GM23248 (cell line): ENCODE measurements around the gene ARID4A. TPM values are rescaled to one million over a fixed set of nuclear protein-coding genes. Genes with fewer than 3 reads are reported as not detected.

Experiments
- DNase-seq: peaks from one replicate; pipeline ENCODE4 v3.0.0-alpha.2; 2015
- H2AFZ ChIP-seq: fragments of 200-600 bp; sonication (generic); 2 replicates; pipeline ENCODE4 v1.6.1; 2016; ENCODE audit warnings: antibody characterized with exemption
- H3F3A ChIP-seq: fragments of 200-600 bp; sonication (generic); 2 replicates; pipeline ENCODE4 v1.6.1; 2016; ENCODE audit warnings: mild to moderate bottlenecking, antibody characterized with exemption, mixed run types; ENCODE audit not compliant: insufficient read depth
- H3K27ac ChIP-seq: fragments of 200-600 bp; sonication (generic); 2 replicates; pipeline ENCODE4 v1.5.1; 2016; ENCODE audit warnings: mild to moderate bottlenecking
- H3K27me3 ChIP-seq: fragments of 200-600 bp; sonication (generic); replicated peaks from 2 replicates; pipeline ENCODE4 v1.6.1; 2016; ENCODE audit warnings: mild to moderate bottlenecking; ENCODE audit not compliant: insufficient read depth
- H3K36me3 ChIP-seq: fragments of 200-600 bp; sonication (generic); 2 replicates; pipeline ENCODE4 v1.6.1; 2016; ENCODE audit warnings: low read depth, mild to moderate bottlenecking
- H3K4me1 ChIP-seq: fragments of 200-600 bp; sonication (generic); 2 replicates; pipeline ENCODE4 v1.6.1; 2016; ENCODE audit warnings: mild to moderate bottlenecking; ENCODE audit not compliant: insufficient read depth
- H3K4me2 ChIP-seq: fragments of 200-600 bp; sonication (generic); one replicate; pipeline ENCODE4 v1.6.1; 2016; ENCODE audit warnings: mild to moderate bottlenecking; ENCODE audit not compliant: unreplicated experiment
- H3K4me3 ChIP-seq: fragments of 200-600 bp; sonication (generic); 2 replicates; pipeline ENCODE4 v1.5.1; 2016; ENCODE audit warnings: mild to moderate bottlenecking
- H3K79me2 ChIP-seq: fragments of 200-600 bp; sonication (generic); 2 replicates; pipeline ENCODE4 v1.6.1; 2016; ENCODE audit warnings: mild to moderate bottlenecking; ENCODE audit not compliant: insufficient read depth
- H3K9ac ChIP-seq: fragments of 200-600 bp; sonication (generic); 2 replicates; pipeline ENCODE4 v1.6.1; 2016; ENCODE audit warnings: mild to moderate bottlenecking
- H3K9me2 ChIP-seq: fragments of 200-600 bp; sonication (generic); 2 replicates; pipeline ENCODE4 v1.6.1; 2016; ENCODE audit warnings: mixed run types, mild to moderate bottlenecking, moderate library complexity; ENCODE audit not compliant: insufficient read depth
- H3K9me3 ChIP-seq: fragments of 200-600 bp; sonication (generic); one replicate; pipeline ENCODE4 v1.6.1; 2017; ENCODE audit warnings: low read depth
- H4K20me1 ChIP-seq: fragments of 200-600 bp; sonication (generic); 2 replicates; pipeline ENCODE4 v1.6.0; 2016; ENCODE audit not compliant: insufficient read depth
- EZH2 ChIP-seq: fragments of 200-600 bp; sonication (generic); IDR thresholded peaks from 2 replicates; pipeline ENCODE4 v1.6.1; 2018; ENCODE audit warnings: antibody characterized with exemption, mild to moderate bottlenecking; ENCODE audit not compliant: insufficient read depth, poor library complexity, severe bottlenecking
- EZH2phosphoT487 ChIP-seq: fragments of 200-600 bp; sonication (generic); IDR thresholded peaks from 2 replicates; pipeline ENCODE4 v1.6.1; 2018; ENCODE audit warnings: antibody characterized with exemption, moderate library complexity, mild to moderate bottlenecking, low read depth; ENCODE audit not compliant: insufficient read depth
- WGBS, 2 experiments: methylation state at CpG; one replicate each; pipeline ENCODE4 v1.1.6; 2015 to 2017; ENCODE audit warnings: low lambda C conversion rate in 2 of 2, low coverage in 1 of 2; ENCODE audit errors: missing lambda C conversion rate in 2 of 2; 5-methylcytosine and 5-hydroxymethylcytosine counted together
- in situ Hi-C: fragments of 300-500 bp; cut with MboI; formaldehyde crosslinking; loops from 2 replicates; pipeline ENCODE4 v1.15.0; 2020
- polyA plus RNA-seq: library from polyadenylated mRNA; unstranded; fragments of >200 nt; fragmentation: Nextera tagmentation; extraction: Ambion mirVana; gene quantifications from 2 replicates; pipeline ENCODE4 v1.2.1, GENCODE V29; 2016
- total RNA-seq: library from RNA; depleted of rRNA; stranded (reverse); fragments of >200 nt; shearing (Covaris generic); gene quantifications from 2 replicates; pipeline ENCODE4 v1.2.3, GENCODE V29; 2014

ARID4A gene
- total and polyA plus RNA-seq, 2 experiments from 2014 or later, result 5.7 to 17.3 TPM

- no peak for TF ChIP-seq EZH2
- TF ChIP-seq EZH2phosphoT487, result no peak
- peaks cover 68% of the 10 kb centered on the region for H3F3A ChIP-seq
- no peak overlapping the region for H3K4me2 ChIP-seq
- in situ Hi-C loops, result no loop called here
- H3K27ac ChIP-seq, result no peak overlapping the region
- H3K9me2 ChIP-seq, result no peaks in the 10 kb centered on the region
- H3K27me3 ChIP-seq, result no peaks in the 10 kb centered on the region
- no peaks in the 10 kb centered on the region; the same call in 1 of the 2 replicates for H4K20me1 ChIP-seq
- no peak overlapping the region for H2AFZ ChIP-seq
- H3K9me3 ChIP-seq, result no peaks in the 10 kb centered on the region
- H3K36me3 ChIP-seq, result peaks cover 78% of the 10 kb centered on the region
- no peak overlapping the region for H3K9ac ChIP-seq
- no peaks in the 10 kb centered on the region for H3K4me1 ChIP-seq
- no peak overlapping the region for H3K4me3 ChIP-seq
- H3K79me2 ChIP-seq, result peaks cover 94% of the 10 kb centered on the region
- DNase-seq, result no peak
Measured at GRCh38 chr14:58265401-58265800, 33.0 kb upstream of the ARID4A start.

- in situ Hi-C loops, result no loop called here
- Histone ChIP-seq H3K9ac (no peak overlapping the region), H3K27me3 (no peaks in the 10 kb centered on the region), H3F3A (peaks cover 84% of the 10 kb centered on the region), H3K4me1 (0 out of 2 replicates have a peak, but pooled peaks cover under 1% of the 10 kb centered on the region), H3K4me2 (no peak overlapping the region), H3K9me2 (no peaks in the 10 kb centered on the region), H3K36me3 (peaks cover 82% of the 10 kb centered on the region), H2AFZ (no peak overlapping the region), H3K27ac (no peak overlapping the region), H3K79me2 (peaks cover 97% of the 10 kb centered on the region), H3K4me3 (no peak overlapping the region), H3K9me3 (no peaks in the 10 kb centered on the region), H4K20me1 (peaks cover under 1% of the 10 kb centered on the region; the same call in 1 of the 2 replicates)
- DNase-seq, result no peak
- TF ChIP-seq EZH2phosphoT487, result no peak
- TF ChIP-seq EZH2, result no peak
- WGBS, 2 experiments, result 94 to 97% methylated on average over 2 of the region's 2 CpGs
Measured at GRCh38 chr14:58270628-58271027, 27.7 kb upstream of the ARID4A start.

- H3K27ac ChIP-seq, result peak overlapping the region; percentile 43
- H3K36me3 ChIP-seq, result peaks cover 60% of the 10 kb centered on the region
- H3K9ac ChIP-seq, result peak overlapping the region; percentile 41; the same call in 1 of the 2 replicates
- TF ChIP-seq EZH2phosphoT487 (no peak), EZH2 (no peak)
- no peaks in the 10 kb centered on the region for H3K9me3 ChIP-seq
- WGBS, 2 experiments, result 75% methylated on average over 4 of the region's 4 CpGs
- H3K27me3 ChIP-seq, result no peaks in the 10 kb centered on the region
- DNase-seq, result peak; percentile 65
- peaks cover 100% of the 10 kb centered on the region for H3K79me2 ChIP-seq
- no peak overlapping the region for H2AFZ ChIP-seq
- no peak overlapping the region for H3K4me2 ChIP-seq
- no peaks in the 10 kb centered on the region for H3K9me2 ChIP-seq
- no peak overlapping the region for H3K4me3 ChIP-seq
- H3F3A ChIP-seq, result peaks cover 74% of the 10 kb centered on the region
- in situ Hi-C loops, result no loop called here
- H3K4me1 ChIP-seq, result peaks cover 9% of the 10 kb centered on the region; the same call in 1 of the 2 replicates
- peaks cover 6% of the 10 kb centered on the region; the same call in 1 of the 2 replicates for H4K20me1 ChIP-seq
Measured at GRCh38 chr14:58272588-58273372, 25.6 kb upstream of the ARID4A start.

- H3K4me1 ChIP-seq, result peaks cover 9% of the 10 kb centered on the region; the same call in 1 of the 2 replicates
- in situ Hi-C loops, result no loop called here
- peaks cover 100% of the 10 kb centered on the region for H3K79me2 ChIP-seq
- H2AFZ ChIP-seq, result no peak overlapping the region
- no peak overlapping the region for H3K4me3 ChIP-seq
- H3K9ac ChIP-seq, result no peak overlapping the region
- H3K27me3 ChIP-seq, result no peaks in the 10 kb centered on the region
- H3K9me3 ChIP-seq, result no peaks in the 10 kb centered on the region
- peaks cover 6% of the 10 kb centered on the region; the same call in 1 of the 2 replicates for H4K20me1 ChIP-seq
- no peak for DNase-seq
- H3K36me3 ChIP-seq, result peaks cover 47% of the 10 kb centered on the region
- no peak for TF ChIP-seq EZH2
- no peak for TF ChIP-seq EZH2phosphoT487
- H3K9me2 ChIP-seq, result no peaks in the 10 kb centered on the region
- H3F3A ChIP-seq, result peaks cover 60% of the 10 kb centered on the region
- no peak overlapping the region for H3K4me2 ChIP-seq
- H3K27ac ChIP-seq, result peak overlapping the region; percentile 4; the same call in 1 of the 2 replicates
Measured at GRCh38 chr14:58274881-58275280, 23.5 kb upstream of the ARID4A start.
